HG02798 (cell line): ENCODE results near the gene MYLK.

Source experiments
- ATAC-seq: cut with Tn5 transposase; IDR thresholded peaks from one replicate; pipeline ENCODE4 v1.9.1; 2021; ENCODE audit warnings: mild to moderate bottlenecking; ENCODE audit not compliant: unreplicated experiment, poor library complexity

MYLK gene

DNA sequence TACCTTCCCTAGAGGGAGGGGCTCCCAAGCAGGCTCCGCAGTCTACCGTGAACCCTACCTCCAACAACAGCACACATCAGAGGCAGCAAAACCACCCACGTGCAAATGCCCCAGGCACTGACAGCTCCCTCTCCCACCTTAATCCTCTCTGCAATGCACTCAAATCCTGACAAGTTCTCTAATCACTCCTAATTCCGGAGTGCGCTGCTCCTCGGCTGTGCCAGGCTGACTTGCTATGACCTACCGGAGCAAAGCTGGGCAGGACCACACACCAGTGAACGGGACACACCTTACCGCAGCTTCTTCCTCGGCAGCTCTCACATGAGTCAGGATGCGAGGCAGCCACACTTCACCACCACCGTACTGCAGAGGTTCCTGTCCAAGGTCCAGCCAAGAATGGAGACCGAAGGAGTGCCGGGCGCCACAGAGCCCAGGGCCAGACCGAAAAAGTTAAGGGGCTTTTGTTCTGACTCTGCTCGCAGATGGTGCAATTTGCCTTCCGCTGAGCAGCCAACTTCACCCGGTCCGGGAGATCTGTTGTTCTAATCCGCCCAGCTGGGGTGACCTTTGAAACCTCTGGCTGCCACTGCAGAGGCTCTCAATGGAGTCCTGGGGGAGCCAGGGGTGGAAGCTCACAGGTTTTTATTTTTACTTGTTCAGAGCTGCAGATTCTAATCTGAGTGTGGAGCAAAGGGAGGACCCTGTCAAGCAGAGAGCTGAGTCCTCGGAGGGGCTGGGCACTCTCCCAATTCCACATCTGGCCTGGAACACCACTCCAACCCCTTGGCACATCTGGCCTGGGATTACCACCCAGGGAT lies 84.4 kb downstream of the MYLK start:
- no peak for ATAC-seq

DNA sequence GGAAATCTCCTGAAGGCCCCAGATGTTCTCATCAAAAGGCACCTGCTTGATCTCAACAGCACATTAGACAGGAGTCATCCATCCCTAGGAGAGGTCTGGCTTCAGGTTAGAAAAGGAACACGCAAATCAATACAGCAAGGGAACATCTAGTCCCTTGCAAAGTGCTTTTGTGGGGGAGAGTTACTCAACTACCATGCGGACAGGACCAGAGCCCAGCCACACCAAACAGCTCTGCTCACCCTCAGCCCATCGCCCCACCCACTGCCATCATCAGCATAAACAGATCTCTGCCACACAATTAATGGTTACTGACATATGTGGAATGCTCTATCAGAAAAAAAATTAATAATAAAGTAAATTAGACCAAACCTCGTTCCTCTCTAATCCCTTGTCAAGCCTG lies 85.6 kb downstream of the MYLK start:
- no peak for ATAC-seq

DNA sequence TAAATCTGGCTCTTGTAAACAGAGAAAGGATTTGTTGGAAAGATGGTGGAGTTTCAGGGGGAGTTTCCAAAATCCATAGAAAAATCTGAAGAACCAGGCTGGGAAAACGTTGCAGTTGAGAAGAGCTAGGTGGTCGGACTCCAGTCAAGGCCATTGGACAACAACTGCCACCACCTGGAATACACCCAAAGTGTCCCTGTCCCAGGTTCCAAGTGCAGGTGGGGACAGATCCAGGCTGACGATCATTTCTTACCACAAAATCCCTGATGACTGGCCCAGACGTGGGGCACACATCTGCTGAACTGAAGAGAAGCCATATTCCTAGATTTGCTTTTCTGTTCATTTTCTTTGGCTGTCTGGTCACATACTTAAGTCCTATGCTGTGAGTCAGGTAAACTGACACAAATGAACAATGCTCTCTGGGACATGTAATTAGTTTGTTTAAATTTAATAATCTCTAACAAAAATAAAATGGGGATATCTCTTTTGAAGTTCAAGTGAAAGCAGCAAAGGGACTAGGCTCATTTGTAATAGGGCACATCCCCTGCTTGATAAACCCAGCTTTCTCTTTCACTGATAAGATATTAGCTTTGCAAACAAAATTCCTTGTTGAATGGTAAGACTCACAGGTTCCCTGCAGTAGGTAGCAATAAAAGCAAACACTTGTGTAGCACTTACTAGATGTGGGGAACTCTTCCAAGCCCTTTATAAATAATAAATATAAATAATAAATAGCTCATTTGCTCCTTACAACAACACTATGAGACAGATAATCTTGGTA lies 88.5 kb downstream of the MYLK start:
- ATAC-seq: no peak

GRCh38 chr3:123793425-123793824 lies 90.7 kb downstream of the MYLK start:
- ATAC-seq: no peak

GRCh38 chr3:123792473-123793201 lies 91.5 kb downstream of the MYLK start:
- no peak for ATAC-seq

- ATAC-seq: no peak
Measured at GRCh38 chr3:123791898-123792297, 92.2 kb downstream of the MYLK start.

DNA sequence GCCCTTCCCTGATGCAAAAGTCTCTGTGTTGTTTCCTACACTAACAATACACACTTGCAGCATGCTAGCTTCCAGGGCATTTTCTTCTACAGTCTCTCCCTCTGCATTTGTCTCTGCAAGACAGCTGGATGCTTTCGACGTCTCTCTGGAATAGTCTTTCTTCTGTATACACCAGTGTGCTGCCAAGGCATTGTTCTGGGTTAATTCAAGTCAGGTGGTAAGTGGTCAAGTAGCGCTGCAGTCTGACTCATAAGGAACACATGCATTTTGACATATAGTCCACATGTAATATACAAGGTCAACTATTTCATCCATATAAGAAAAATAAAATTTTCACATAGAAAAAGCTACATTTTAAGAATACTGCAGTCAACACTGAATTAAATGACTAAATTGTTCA lies 92.7 kb downstream of the MYLK start:
- no peak for ATAC-seq

GRCh38 chr3:123791073-123791370 lies 93.1 kb downstream of the MYLK start:
- ATAC-seq: no peak

GRCh38 chr3:123790254-123791072 lies 93.7 kb downstream of the MYLK start:
- no peak for ATAC-seq

DNA sequence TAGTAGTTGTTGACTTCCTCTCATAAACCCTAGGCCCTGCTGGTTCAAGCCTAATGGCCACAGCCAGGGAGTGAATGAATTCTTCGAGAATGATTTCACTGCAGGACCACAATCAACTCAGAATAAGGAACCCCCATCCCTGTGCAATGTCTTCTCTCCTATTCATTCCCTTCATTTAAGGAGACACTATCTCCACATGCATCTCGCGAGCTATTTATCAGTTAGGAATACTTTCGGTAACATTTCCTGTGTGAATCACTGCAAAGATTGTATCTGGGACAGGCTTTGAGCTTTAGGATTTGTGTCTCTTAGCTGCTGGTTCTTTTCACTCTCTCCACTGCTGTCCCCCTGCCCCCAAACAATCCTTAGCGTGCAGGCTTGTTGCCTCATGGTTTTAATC lies 94.4 kb downstream of the MYLK start:
- ATAC-seq: no peak

- no peak for ATAC-seq
Measured at GRCh38 chr3:123789160-123789559, 95.0 kb downstream of the MYLK start.

- no peak for ATAC-seq
Measured at GRCh38 chr3:123788710-123789109, 95.4 kb downstream of the MYLK start.

GRCh38 chr3:123787133-123787532 lies 97.0 kb downstream of the MYLK start:
- ATAC-seq: no peak

GRCh38 chr3:123785602-123786001 lies 98.5 kb downstream of the MYLK start:
- ATAC-seq: no peak

- no peak for ATAC-seq
Measured at GRCh38 chr3:123783811-123784210, 100.3 kb downstream of the MYLK start.

GRCh38 chr3:123783050-123783689 lies 101.0 kb downstream of the MYLK start:
- ATAC-seq: no peak

DNA sequence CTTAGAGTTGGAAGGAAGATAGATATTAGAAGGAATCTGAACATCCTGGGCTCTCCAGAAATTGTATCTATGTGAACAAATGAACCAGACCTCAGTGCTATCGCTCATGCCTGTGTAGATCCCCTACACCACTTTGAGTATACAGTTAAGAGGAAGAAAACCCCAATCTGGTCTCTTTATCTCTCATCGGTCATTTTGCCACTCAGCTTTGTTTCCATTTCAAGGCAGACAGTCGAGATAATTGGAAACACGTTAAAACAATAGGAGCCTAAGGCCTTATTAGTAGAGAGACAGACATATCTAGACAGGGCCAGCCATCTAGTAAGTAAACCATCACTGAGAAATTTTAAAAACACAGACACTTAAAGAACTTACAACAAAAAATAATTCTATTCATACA lies 101.6 kb downstream of the MYLK start:
- no peak for ATAC-seq

- ATAC-seq: no peak
Measured at GRCh38 chr3:123781571-123782275, 102.4 kb downstream of the MYLK start.

- no peak for ATAC-seq
Measured at GRCh38 chr3:123781138-123781537, 103.0 kb downstream of the MYLK start.
